ENCODE measurements around the gene CNIH4.
"Not testable (repeated sequence)": the region's sequence is repeated elsewhere in the genome, so short reads cannot be mapped to it uniquely, and the experiment has no call there.

The CNIH4 gene

DNA sequence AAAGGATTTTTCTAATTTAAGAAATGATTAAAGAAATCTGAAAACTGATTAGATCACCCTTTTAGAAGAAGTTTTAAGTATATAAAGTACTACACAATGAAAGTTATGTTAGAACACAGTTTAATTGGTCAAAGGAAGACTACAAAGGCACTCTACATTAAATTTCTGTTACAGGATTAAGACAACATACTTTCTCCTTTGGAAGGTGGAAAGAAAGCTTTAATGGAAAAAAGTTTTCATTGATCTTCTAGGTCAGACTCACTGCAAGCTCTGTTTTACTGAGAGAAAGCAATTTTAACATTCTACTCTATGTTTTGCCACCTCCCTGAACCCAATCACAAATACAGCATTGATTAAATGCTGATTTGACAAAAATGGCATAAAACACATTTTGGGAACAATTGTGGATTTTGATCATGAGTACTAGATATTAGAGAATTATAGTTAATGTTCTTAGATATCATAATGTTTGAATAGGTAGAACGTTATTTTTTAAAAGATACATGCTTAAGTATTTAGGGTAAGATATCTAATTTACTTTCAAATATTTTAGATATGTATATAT lies 45.9 kb downstream of the CNIH4 start:
- no peak for DNase-seq

DNA sequence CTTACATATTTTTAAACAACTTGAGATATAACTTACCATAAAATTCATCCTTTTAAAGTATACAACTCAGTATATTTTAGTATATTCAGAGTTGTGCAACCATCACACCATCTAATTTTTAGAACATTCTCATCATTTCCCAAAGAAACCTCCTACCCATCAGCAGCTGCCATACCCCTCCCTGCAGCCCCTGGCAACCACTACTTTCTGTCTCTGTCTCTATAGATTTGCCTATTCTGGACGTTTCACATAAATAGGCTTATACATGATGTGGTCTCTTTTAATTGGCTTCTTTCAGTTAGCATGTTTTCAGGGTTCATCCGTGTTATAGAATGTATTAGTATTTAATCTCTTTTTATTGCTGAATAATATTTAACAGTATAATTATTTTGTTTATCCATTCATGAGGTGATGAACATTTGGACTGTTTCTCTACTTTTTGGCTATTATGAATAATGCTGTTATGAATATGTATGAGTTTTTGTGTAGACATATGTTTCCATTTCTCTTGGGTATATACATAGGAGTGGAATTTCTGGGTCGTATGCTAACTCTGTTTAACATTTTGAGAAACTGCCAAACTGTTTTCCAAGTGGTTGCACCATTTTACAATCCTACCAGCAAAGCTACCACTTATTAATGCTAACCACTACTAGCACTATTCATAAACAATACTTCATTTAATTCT lies 48.4 kb downstream of the CNIH4 start:
- no peak for DNase-seq

DNA sequence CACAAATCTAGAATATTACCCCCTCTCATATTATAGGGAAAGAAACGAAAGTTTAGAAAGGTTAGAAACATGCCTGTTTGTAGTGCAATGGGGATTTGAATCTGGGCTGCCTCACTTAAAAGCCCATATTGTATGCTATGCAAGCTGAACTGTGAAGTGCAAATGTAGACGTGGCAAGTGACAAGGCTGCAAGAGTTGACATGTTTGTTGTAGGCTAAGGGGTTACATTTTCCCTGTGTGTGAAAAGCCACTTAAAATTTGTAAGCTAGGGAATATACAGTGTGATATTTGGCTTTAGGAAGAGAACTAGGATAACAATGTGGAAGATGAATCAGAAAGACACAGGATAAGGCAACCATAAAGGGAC lies 48.9 kb downstream of the CNIH4 start:
- no peak for DNase-seq

DNA sequence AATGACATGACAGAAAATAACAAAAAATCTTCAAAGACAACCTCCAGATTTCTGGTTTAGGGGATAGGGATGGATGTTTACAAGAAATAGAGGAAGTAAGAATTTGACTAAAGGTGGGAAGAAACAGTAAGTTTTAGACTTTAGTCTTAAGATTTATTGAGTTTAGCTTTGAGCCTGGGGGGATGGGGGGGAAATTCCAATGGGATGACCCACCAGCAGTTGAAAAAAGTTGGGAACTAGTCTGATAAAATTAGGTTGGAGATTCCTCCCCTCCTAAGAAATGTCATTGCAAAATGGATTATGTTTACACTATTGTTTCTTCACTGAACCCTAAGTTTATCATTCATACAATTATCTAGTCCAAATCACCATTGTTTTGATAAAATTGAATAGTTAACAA lies 49.5 kb downstream of the CNIH4 start:
- no peak for DNase-seq

DNA sequence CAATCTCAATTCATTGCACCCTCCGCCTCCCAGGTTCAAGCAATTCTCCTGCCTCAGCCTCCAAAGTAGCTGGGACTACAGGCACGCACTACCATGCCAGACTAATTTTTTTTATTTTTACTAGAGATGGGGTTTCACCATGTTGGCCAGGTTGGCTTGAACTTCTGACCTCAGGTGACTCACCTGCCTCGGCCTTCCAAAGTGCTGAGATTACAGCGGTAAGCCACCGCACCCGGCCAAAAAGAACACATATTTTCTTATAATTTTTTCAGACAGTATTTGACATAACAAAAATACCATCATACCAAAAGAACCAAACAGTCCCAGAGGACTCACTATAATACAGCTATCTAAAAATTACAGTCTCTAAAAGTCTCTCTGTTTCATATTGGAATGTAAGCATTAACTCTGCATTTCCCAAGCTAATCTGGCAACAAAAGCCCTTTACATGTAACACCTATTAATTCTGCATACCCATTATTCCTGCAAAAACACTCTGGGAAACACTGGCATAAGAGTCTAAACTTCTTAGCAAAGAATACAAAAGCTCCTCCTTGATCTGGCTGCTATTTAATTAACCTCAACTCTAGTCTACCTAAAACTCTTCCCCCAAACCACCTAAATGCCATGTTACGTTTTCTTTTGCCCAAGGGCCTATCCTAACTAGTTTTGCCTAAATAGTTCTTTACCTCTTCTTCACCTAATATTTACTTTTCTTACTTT lies 51.1 kb downstream of the CNIH4 start:
- no peak for DNase-seq

DNA sequence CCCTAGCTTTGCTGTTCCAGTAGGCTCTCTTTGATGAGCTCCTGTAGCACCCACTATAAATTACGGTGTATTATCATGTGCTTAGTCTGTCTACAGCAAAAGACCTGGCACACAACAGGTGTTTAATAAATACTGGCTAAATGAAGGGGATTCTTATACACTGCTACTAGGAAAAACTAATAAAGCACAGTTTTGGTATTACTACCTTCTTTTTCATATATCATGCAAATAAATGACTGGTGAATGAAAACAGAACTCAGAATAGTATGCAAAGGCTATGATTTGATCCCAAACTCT lies 51.6 kb downstream of the CNIH4 start:
- DNase-seq: no peak

DNA sequence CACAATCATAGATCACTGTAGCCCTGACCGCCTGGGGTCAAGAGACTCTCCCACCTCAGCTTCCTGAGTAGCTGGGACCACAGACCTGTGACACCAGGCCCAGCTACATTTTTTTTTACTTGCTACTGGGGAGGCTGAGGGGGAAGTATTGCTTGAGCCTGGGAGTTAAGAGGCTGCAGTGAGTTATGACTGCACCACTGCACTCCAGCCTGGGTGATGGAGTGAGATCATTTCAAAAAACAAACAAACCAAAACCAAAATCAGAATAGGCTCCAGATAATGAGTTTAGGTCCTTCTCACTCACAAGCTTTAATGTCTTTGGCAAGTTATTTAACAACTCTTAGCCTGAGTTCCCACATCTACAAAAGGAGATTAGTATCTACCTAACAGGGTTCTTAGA lies 55.1 kb downstream of the CNIH4 start:
- no peak for DNase-seq

DNA sequence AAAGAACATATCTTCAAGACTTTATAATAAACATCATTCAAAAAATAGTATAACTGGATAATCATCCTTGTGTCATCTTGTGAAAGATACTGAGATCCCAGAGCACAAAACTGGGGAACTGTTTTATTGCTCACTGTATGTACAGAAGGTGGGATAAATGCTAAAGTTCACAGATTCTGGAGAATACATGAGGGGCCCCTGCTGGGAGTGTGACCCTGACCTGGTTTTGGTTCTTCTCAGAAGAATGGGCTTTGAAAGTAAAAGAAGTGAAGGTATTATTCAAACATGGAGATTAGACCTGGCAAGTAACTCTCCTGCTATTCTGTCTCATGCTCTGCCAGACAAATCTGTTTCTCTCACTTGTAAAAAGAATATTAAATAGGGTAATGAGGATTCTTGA lies 63.4 kb downstream of the CNIH4 start:
- DNase-seq: no peak

DNA sequence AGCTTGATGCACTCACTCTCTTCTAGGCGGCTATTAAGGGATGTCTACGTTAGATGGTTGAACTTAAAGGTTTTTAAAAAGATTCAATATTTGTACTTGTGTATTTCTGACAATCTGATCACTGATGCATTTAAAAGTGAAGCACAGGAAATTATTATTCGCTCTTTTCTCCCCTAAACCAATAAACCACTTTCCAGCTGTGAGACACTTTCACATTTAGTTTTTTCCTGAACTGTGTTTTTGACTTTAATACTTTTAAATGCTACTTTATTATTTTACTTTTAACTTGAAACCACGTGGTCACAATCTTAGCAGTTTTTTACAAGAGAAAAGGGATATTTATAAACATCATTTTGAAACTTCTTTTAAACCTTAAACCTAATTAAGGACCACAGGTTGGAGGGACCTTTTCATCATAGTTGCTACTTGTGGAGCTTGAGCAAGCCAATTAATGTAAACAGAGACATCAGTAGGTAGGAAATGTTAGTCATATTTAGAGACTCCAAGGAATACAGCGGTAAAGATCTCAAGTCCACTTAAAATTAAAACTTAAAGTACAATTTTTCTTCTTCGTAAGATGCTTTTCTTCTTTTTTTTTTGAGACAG lies 68.7 kb downstream of the CNIH4 start:
- no peak for DNase-seq

DNA sequence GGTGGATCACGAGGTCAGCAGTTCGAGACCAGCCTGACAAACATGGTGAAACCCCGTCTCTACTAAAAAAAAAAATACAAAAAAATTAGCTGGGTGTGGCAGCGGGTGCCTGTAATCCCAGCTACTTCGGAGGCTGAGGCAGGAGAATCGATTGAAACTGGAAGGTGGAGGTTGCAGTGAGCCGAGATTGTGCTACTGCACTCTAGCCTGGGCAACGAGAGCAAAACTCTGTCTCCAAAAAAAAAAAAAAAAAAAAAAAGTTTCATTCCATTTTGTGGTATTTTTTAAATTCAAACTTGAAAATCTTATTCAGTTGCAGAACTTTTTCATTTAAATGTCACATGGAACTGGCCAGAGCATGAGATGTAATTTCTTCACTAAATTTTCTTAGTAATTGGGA lies 70.2 kb downstream of the CNIH4 start:
- DNase-seq: not testable (repeated sequence)

DNA sequence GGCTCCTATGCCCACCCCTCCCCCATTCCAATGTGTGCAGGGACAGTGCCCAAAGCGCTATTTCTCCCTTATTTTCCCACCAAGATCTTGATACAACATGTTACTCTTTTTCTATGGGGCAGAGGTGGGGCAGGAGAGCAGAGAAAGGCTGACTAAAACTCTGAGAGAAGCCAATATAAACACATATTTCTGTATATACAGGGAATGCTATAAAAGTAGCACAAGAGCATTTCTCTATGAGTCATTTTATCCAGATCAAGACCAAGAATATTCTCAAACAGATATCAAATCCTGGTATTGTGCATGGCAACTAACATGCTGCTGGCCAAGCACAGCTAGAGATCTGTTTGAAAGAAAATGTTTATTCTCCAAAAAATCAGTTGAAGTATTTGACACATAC lies 70.7 kb downstream of the CNIH4 start:
- no peak for DNase-seq

DNA sequence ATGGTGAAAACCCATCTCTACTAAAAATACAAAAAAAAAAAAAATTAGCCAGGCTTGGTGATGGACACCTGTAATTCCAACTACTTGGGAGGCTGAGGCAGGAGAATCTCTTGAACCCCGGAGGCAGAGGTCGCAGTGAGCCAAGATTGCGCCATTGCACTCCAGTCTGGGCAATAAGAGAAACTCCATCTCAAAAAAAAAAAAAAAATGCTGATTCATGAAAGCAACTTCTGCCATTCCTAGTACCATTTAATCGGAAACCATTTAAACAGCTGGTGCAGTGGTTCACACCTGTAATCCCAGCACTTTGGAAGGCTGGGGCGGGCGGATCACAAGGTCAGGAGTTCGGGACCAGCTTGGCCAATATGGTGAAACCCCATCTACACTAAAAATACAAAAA lies 72.0 kb downstream of the CNIH4 start:
- DNase-seq: not testable (repeated sequence)

Data from stimulated activated CD4-positive, alpha-beta T cell treated with anti-CD3 and anti-CD28 coated beads, Interleukin-4, amount 100 ng/mL, for 4 hours (primary cell).